Mammary epithelial cell (primary cell): ENCODE results near the gene CADM4.

ENCODE experiments used
- EZH2 ChIP-seq: IDR thresholded peaks from 2 replicates; pipeline ENCODE4 v1.6.1; 2012; ENCODE audit warnings: low read length, inconsistent platforms, borderline replicate concordance
- TF ChIP-seq, protein P1 (sequence below), 2 donors: IDR thresholded peaks in 1 of 2; conservative IDR thresholded peaks in 1 of 2; 2 replicates each; pipeline ENCODE4 v1.5.1; 2011 to 2012; ENCODE audit warnings: inconsistent platforms in 2 of 2, low read length in 2 of 2, mild to moderate bottlenecking in 2 of 2, control low read depth in 1 of 2, low read depth in 1 of 2; ENCODE audit not compliant: insufficient read depth in 1 of 2; ENCODE audit errors: extremely low read depth in 1 of 2

DNA sequence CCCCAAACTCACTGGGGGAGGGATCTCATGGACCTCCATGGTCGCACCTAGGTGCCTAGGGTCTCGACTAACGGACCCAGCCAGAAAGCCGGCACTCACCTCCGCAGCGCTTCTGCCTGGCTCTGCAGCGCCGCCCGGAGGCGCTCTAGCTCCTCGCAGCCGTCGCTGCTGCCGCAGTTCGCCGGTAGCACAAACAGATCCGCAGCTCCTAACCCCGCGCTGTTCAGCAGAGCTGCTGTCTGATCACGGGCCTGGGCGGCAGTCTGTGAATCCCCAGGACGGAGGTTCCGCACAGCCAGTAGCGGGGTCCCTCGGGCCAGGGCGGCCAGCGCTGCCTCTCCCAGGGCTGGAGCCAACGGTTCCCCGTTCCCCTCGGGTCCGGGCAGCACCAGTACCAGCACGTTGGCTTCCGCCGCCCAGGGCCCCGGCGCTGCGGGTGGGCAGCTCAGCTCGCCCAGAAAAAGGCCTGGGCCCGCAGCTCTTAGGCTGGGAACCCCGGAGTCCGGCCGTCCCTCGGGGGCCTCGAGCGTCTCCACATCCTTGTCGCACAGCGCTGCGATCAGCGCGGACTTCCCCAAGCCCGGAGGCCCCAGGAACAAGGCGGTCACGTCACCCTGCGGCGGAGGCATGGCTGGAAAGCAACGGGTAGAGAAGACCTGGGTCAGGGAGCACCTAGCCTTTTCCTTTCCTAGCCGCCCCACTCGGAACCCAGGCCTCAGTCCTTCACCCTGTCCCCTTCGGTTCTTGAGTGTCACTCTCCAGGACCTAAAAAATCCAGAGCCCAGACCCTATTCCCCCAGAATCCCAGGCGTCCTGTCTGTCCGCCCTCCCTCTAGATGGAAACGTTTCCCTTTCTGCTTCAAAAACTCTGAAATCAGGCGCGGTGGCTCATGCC is 44.7 kb downstream of the CADM4 start:
- TF ChIP-seq, protein P1, sequence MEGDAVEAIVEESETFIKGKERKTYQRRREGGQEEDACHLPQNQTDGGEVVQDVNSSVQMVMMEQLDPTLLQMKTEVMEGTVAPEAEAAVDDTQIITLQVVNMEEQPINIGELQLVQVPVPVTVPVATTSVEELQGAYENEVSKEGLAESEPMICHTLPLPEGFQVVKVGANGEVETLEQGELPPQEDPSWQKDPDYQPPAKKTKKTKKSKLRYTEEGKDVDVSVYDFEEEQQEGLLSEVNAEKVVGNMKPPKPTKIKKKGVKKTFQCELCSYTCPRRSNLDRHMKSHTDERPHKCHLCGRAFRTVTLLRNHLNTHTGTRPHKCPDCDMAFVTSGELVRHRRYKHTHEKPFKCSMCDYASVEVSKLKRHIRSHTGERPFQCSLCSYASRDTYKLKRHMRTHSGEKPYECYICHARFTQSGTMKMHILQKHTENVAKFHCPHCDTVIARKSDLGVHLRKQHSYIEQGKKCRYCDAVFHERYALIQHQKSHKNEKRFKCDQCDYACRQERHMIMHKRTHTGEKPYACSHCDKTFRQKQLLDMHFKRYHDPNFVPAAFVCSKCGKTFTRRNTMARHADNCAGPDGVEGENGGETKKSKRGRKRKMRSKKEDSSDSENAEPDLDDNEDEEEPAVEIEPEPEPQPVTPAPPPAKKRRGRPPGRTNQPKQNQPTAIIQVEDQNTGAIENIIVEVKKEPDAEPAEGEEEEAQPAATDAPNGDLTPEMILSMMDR (conservative IDR thresholded peaks at IDR 0.05 in 1 of 2, IDR thresholded peaks at IDR 0.05 in 1 of 2; ENCODE audit: extremely low read depth in 1 of 2, insufficient read depth in 1 of 2, low read depth in 1 of 2, low read length in 2 of 2), result peak; percentile 91 to 98
- TF ChIP-seq EZH2, result no peak
